ENCODE measurements around the gene PSEN1. TPM values are rescaled to one million over a fixed set of nuclear protein-coding genes. Genes with fewer than 3 reads are reported as not detected.

Gene PSEN1
- total RNA-seq, 2 donors from 2014 or later: 20.5 to 22.3 TPM

DNA sequence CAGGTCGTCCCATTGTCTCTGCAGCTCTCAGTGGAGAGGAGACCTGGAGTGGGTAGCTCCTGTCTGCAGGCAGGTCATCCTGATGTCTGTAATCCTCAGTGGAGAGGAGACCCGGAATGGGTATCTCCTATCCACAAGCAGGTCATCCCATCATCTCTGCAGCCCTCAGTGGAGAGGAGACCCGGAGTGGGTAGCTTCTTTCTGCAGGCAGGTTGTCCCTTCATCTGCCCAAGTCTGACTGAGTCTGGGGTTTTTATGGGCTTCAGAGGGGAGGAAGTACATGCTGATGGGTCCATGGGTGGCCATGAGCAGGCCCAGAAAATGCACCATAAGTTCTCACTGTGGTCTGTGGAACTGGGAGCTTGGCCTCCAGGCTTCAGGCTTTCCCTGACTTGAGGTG, 72.1 kb downstream of the PSEN1 start:
- Histone ChIP-seq H3K4me1 (no peaks in the 10 kb centered on the region), H3K9me3 (no peaks in the 10 kb centered on the region), H3K27ac (no peak overlapping the region), H3K27me3 (no peaks in the 10 kb centered on the region), H3K36me3 (peaks cover 66% of the 10 kb centered on the region), H3K4me3 (no peak overlapping the region)
- TF ChIP-seq, protein P1, sequence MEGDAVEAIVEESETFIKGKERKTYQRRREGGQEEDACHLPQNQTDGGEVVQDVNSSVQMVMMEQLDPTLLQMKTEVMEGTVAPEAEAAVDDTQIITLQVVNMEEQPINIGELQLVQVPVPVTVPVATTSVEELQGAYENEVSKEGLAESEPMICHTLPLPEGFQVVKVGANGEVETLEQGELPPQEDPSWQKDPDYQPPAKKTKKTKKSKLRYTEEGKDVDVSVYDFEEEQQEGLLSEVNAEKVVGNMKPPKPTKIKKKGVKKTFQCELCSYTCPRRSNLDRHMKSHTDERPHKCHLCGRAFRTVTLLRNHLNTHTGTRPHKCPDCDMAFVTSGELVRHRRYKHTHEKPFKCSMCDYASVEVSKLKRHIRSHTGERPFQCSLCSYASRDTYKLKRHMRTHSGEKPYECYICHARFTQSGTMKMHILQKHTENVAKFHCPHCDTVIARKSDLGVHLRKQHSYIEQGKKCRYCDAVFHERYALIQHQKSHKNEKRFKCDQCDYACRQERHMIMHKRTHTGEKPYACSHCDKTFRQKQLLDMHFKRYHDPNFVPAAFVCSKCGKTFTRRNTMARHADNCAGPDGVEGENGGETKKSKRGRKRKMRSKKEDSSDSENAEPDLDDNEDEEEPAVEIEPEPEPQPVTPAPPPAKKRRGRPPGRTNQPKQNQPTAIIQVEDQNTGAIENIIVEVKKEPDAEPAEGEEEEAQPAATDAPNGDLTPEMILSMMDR (IDR thresholded peaks at IDR 0.05): no peak
- DNase-seq (ENCODE audit: low spot score): no peak

DNA sequence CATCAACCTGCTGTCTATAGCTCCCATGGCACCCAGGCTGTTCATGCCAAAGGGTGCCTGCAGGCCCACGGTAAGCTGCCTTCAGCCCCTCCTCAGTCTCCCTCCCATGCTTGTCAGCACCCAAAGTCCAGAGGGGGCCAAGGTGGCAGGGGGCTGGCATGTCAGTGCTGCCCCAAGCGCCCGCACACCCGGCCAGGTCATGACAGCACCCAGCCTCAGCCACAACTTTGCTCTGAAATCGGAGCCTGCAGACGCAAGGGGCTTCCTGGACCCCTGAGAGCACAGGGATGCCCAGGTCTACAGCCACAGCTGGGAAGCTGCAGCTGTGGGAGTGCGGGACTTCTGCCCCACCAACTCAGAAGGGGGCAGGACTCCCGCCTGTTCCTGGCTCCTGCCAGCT, 72.5 kb downstream of the PSEN1 start:
- Histone ChIP-seq H3K27me3 (no peaks in the 10 kb centered on the region), H3K27ac (no peak overlapping the region), H3K9me3 (no peaks in the 10 kb centered on the region), H3K36me3 (peaks cover 65% of the 10 kb centered on the region), H3K4me3 (no peak overlapping the region), H3K4me1 (no peaks in the 10 kb centered on the region)
- no peak for DNase-seq (ENCODE audit: low spot score)
- TF ChIP-seq, protein P1 (IDR thresholded peaks at IDR 0.05): no peak

DNA sequence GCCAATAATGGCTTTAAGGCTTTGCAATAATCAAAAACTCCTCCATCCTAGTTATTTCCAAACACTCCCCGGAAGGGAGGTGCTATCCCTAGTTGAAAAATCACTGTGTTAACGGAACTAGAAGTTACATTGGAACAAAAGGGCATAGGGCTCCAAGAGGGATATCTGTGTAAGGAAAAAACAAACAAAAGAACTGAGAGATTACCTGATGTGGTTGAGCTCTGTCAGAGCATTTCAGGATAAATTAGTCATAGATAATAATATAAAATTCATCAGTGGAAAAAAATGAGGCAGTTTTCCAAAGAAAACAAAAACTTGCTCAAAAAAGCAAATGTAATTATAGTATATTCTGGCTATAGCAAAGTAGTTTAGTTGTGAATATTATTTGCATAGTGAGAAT, 73.6 kb downstream of the PSEN1 start:
- no peak overlapping the region for H3K27ac ChIP-seq
- no peak for DNase-seq (ENCODE audit: low spot score)
- no peaks in the 10 kb centered on the region for H3K27me3 ChIP-seq
- TF ChIP-seq, protein P1 (IDR thresholded peaks at IDR 0.05): no peak
- no peaks in the 10 kb centered on the region for H3K4me1 ChIP-seq
- no peak overlapping the region for H3K4me3 ChIP-seq
- no peaks in the 10 kb centered on the region for H3K9me3 ChIP-seq
- peaks cover 58% of the 10 kb centered on the region for H3K36me3 ChIP-seq

DNA sequence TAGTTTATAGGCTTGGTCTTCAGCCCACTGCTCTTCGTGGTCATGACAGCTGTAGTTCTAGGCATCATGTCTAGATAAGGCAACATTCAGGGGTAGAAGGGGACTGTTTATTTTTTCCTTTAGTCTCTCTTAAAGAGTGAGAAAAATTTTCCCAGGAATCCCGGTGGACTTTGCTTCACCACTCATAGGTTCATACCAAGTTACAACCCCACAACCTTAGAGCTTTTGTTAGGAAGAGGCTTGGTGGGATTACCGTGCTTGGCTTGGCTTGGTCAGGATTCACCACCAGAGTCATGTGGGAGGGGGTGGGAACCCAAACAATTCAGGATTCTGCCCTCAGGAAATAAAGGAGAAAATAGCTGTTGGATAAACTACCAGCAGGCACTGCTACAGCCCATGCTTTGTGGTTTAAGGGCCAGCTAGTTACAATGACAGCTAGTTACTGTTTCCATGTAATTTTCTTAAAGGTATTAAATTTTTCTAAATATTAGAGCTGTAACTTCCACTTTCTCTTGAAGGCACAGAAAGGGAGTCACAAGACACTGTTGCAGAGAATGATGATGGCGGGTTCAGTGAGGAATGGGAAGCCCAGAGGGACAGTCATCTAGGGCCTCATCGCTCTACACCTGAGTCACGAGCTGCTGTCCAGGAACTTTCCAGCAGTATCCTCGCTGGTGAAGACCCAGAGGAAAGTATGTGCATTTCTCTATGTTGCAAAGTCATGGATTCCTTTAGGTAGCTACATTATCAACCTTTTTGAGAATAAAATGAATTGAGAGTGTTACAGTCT, 75.1 kb downstream of the PSEN1 start:
- Histone ChIP-seq H3K36me3 (peaks cover 48% of the 10 kb centered on the region), H3K4me3 (no peak overlapping the region), H3K27me3 (no peaks in the 10 kb centered on the region), H3K4me1 (no peaks in the 10 kb centered on the region), H3K9me3 (no peaks in the 10 kb centered on the region), H3K27ac (no peak overlapping the region)
- DNase-seq (ENCODE audit: low spot score): no peak
- TF ChIP-seq, protein P1 (IDR thresholded peaks at IDR 0.05): no peak

DNA sequence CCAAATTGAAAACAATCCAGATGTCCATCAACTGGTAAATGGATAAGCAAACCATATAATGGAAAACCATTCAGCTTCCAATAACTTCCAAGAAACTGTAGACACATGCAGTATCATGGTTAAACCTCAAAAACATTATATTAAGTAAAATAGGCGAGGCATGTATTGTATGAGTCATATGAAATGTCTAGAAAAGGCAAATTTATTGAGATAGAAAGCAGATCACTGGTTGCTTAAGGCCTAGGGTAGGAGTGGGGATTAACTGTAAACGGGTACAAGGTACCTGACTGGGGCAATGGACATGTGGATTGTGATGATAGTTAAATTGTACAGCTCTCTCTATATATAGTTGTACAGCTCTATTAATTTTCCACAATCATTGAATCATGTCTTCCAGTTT, 79.7 kb downstream of the PSEN1 start:
- Histone ChIP-seq H3K4me1 (no peaks in the 10 kb centered on the region), H3K9me3 (no peaks in the 10 kb centered on the region), H3K27me3 (no peaks in the 10 kb centered on the region), H3K27ac (no peak overlapping the region), H3K4me3 (no peak overlapping the region), H3K36me3 (peaks cover 57% of the 10 kb centered on the region)
- TF ChIP-seq, protein P1 (IDR thresholded peaks at IDR 0.05): no peak
- DNase-seq (ENCODE audit: low spot score): no peak

DNA sequence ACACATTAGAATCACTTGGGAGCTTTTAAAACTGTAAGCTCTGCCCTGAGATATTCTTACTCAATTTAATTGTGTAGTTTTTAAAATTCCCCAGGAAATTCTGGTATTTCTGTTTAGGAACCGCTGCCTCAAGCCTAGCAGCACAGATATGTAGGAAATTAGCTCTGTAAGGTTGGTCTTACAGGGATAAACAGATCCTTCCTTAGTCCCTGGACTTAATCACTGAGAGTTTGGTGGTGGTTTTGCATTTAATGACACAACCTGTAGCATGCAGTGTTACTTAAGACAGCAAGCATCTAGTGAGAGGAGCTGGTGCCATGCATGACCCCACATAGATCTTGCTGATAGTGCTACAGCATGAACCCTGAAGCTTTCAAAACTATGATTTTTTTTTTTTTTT, 81.1 kb downstream of the PSEN1 start:
- Histone ChIP-seq H3K27me3 (no peaks in the 10 kb centered on the region), H3K9me3 (no peaks in the 10 kb centered on the region), H3K4me3 (no peak overlapping the region), H3K4me1 (no peaks in the 10 kb centered on the region), H3K36me3 (peaks cover 56% of the 10 kb centered on the region), H3K27ac (no peak overlapping the region)
- no peak for DNase-seq (ENCODE audit: low spot score)
- TF ChIP-seq, protein P1 (IDR thresholded peaks at IDR 0.05): no peak

All from right atrium auricular region (tissue), 2 donors.